NCI-H446 (cell line): ENCODE results near the gene DGKZ.
"Not testable (repeated sequence)": the region's sequence is repeated elsewhere in the genome, so short reads cannot be mapped to it uniquely, and the experiment has no call there.

Experiments
- DNase-seq, 2 experiments: peaks; one replicate each; lab custom pipeline; 2025; lab: John Stamatoyannopoulos, UW

The DGKZ gene, protein sequence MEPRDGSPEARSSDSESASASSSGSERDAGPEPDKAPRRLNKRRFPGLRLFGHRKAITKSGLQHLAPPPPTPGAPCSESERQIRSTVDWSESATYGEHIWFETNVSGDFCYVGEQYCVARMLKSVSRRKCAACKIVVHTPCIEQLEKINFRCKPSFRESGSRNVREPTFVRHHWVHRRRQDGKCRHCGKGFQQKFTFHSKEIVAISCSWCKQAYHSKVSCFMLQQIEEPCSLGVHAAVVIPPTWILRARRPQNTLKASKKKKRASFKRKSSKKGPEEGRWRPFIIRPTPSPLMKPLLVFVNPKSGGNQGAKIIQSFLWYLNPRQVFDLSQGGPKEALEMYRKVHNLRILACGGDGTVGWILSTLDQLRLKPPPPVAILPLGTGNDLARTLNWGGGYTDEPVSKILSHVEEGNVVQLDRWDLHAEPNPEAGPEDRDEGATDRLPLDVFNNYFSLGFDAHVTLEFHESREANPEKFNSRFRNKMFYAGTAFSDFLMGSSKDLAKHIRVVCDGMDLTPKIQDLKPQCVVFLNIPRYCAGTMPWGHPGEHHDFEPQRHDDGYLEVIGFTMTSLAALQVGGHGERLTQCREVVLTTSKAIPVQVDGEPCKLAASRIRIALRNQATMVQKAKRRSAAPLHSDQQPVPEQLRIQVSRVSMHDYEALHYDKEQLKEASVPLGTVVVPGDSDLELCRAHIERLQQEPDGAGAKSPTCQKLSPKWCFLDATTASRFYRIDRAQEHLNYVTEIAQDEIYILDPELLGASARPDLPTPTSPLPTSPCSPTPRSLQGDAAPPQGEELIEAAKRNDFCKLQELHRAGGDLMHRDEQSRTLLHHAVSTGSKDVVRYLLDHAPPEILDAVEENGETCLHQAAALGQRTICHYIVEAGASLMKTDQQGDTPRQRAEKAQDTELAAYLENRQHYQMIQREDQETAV

DNA sequence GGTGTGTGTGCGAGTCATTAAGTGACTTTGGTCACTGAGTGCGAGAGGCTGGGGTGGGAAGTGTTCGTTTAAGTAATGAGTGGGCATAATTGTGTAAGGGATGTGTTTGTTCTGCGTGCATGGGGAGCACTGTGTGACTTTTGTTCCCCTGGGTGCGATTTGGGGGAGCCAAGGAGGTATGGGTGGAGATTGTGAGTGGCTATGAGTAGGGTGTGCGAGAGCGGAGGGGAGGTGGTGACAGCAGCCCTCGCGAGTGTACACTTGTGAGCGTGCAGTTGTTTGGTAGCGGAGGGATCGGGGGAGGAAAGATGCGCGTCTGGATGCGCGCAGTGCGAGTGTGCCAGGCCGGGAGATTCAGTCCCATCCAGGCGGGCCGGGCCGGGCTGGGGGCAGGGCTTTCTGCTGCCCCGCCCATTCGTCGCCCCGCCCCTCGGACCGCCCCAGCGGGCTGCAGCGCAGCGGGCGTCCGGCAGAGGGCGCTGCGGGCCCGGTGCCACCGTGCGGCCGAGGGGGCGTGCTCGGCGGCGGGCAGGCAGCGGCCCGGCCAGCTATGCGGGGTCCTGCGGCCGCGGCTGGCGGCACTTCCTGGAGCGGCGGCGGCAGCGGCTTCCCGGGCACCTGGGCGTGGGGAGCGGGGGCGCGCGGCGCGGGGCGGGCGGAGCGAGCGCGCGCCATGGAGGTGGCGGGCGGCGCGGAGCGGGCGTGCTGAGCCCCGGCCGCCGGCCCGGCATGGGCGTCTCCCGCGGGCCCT is at the start of gene DGKZ:
DGKZ (plus strand) TSS at position 578 of the 751 bp plus-strand sequence. CDS start 197 bp downstream, outside the sequence.
- DNase-seq, result peak; percentile 44 to 90

DNA sequence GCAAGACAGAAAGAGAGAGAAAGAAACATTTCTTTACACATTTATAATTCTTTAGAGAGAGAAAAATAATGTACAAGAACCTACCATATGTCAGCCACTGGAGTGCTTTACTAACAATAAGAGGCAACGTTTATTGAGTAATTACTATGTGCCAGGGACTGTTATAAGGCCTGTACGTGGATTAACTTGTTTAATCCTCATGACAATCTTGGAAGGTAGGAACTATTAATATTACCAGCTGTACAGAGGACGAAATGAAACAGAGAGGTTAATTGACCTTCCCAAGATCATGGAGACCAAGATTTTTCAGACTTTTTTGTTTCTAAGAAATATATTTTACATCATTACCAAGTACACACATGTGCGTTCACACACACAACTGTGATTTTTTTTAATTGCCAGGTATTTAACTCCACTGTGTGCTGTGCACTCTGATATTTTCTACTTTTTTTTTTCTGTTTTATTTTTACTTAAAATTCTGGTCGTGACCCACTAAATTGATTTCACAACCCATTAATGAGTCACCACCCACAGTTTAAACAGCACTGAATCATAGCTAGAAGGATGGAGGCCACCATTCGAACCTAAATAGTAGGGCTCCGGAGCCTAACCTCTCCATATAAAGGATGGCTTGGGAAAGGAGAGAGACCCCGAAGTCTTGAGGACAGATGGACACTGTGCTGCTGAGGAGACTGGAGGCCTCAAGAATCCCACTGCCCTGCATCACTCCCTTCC is 48.4 kb upstream of the DGKZ start:
- DNase-seq, result no peak

DNA sequence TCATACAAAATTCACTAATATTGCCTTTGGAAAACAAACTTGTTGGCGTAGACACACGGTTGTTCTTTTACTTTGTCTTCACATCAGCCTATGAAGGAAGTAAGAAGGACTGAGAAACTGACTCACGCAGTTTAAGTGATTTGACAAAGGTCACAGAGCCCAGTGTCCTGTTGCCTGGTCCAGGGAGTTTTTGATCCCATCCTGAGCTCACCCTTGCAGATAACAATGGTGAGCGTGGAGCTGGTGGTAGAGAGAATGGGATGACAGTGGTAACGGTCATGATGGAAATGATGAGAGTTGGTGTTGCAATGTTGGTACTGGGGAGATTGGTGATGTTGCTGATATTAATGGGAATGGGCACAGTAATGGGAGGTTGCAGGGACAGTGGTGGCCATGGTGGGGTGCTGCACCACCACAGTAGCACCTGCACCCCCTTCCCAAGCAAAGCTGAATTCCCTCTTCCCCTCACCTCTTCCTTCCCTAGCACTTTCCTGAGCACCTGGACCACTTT is 47.8 kb upstream of the DGKZ start:
- DNase-seq, result no peak

DNA sequence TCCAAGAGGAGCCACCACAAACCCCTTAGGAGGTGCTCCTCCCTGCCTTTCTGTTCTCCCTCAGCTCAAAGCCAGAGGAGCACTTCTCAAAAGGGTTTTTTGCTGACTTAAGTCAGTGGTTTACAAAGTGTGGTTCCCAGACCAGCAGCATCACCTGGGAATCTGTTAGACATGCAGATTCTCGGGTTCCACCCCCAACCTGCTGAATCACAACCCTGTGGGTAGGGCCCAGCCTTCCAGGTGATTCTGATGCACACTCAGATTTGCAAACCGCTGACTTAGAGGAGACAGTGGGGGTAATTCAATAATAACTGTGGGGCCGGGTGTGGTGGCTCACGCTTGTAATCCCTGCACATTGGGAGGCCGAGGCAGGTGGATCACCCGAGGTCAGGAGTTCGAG is 47.0 kb upstream of the DGKZ start:
- DNase-seq, result no peak

DNA sequence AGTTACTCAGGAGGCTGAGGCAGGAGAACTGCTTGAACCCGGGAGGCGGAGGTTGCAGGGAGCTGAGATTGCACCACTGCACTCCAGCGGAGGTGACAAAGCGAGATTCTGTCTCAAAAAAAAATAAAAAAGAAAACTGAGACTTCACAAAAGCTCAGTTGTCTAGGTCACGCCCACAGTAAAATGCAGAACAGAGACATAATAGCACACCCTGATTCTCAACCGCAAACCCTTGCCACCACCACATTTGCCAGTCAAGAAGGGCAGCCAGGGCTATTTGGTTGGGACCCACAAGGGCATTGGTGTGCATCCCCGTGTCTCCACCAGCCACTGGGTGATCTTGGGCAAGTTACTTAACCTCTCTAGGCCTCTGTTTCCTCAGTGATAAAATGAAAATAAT is 44.4 kb upstream of the DGKZ start:
- DNase-seq, result no peak

DNA sequence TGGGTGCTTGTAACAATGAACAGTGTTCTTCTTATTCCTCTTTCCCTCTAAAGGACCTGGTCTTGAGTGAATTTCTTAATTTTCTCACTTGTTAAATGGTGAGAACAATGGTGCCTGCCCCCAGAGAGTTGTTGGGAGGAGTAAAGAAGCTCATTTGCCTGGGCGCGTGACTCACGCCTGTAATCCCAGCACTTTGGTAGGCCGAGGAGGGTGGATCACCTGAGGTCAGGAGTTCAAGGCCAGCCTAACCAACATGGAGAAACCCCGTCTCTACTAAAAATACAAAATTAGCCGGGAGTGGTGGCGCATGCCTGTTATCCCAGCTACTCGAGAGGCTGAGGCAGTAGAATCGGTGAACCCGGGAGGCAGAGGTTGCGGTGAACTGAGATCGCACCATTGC is 43.2 kb upstream of the DGKZ start:
- DNase-seq, result not testable (repeated sequence)

DNA sequence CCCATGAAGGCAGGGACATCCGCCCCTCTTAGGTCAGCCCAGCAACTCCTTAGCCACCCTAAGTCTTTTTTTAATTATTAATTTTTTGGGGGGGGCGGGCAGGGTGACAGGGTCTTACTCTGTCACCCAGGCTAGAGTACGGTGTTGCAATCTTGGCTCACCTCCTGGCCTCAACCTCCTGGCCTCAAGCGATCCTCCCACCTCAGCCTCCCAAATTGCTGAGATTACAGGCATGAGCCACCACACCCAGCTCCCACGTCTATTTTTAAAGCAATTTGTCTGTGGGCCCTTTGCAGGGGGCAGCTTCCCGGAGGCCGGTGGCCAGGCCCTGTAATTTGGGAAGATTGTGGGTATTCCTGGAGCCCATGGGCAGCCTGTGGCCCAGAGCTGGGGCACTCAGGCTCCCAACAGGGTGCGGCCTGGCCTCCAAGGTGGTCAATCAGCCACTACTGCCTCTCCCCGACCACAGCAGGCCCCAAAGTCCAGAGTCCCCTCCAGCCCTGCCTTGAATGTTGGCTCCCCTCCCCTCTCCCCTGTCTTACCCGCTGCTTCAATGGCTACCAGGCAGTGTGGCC is 42.6 kb upstream of the DGKZ start:
- no peak for DNase-seq

DNA sequence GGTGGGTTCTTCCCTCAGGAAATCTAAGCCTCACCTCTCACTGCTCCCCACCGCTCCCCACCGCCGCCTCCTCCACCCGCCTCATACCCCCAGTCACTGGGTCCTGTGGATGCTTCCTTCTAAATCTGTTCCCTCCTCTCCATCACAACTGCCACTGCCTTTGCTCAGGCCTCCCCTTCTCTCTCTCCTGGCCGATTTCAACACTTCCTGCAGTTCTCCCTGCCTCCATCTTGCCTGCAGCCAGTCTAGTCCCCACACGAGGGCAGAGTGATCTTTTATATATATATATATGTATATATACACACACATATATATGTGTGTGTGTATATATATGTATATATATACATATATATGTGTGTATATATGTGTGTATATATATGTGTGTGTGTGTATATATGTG is 42.0 kb upstream of the DGKZ start:
- DNase-seq, result no peak

DNA sequence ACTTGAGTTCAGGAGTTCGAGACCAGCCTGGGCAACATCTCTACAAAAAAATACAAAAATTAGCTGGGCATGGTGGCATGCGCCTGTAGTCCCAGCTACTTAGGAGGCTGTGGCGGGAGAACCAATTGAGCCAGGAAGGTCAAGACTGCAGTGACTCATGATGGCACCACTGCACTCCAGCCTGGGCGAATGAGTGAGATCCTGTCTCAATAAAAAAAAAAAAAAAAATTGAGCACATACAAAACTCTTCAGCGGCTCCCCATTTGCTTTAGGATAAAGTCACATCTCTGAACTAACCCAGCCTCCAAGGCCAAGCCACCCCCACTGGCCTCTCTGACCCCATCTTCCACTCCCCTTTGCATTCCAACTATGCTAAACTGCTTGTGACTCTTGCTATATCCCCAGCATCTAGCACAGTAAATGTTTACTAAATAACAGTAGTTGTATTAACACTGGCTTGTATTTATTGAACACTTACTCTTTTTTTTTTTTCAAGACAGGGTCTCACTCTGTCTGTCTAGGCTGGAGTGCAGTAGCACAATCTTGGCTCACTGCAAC is 40.9 kb upstream of the DGKZ start:
- DNase-seq, result no peak

DNA sequence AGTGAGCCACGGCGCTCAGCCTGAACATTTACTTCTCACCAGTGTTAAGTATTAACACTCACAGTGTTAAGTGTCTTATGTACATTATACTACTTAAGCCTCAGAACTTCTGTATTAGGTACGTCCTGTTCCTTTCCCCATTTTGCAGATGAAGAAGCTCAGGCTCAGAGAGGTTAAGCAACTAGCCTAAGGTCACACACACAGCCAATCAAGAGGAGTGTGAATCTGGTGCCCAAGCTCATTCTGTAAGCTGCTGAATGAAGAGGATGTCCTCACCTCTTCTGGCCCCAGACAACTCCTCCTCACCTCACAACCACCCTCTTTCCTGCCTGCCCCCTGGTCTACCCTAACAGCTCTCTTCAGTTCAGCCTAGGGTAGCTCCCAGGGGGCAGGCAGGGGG is 39.9 kb upstream of the DGKZ start:
- DNase-seq, result no peak

DNA sequence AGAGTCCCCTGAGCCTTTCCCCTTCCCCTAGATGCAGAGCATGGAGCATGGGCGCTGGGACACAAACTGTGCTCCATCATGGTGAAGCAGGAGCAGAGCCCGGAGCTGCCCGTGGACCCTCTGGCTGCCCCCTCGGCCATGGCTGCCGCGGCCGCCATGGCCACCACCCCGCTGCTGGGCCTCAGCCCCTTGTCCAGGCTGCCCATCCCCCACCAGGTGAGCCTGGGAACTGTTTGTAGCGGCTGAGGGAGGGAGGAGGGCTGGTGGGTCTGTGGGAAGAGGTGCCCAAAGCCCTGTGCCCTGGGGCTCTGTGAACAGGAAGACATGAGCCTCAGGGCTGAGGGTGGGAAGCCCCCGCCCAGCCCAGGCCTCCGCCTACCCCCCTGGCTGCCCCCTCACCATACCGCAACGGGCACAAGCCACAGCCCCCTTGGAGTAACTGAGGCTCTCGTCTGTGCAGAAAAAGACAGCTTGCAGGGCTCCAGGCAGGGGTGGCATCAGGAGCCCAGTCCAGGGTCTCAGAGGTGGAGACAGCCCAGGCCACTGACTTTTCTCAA is 39.4 kb upstream of the DGKZ start:
- DNase-seq, result no peak

DNA sequence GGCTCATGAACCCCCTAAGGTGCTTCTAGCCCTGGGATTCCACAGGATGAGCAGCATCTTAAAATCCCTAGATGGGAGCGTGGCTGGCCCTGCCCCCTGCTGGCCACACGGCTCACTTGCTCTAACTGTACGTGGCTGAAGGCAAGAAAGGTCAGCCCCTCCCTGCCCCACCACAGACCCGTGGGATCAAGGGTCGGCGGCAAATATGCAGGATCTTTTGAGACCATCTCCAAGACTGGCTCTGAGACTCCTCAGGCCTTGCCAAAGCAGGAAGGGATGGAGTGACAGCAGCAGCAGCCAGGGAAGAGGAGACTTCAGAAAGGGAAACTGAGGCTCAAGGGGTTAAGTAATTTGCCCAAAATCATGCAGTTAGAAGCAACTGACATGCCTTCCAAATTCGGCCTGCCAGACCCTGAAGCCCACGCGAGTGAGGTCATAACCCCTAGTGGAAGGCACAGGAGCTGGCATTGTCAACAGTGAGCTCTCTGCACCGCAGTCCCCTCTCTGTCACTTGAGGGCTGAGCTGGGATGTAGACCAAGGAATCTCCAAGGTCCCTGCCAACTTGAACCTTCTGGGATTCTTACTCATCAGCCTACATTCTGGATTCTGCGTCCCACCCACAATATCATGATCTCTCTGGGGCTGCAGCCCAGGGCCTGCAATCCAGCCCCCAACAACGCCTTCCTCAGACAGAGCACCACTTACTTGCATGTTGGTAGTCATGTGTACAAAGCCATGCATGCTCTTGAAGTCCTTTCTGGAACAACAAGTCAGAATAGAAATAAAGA is 38.4 kb upstream of the DGKZ start:
- DNase-seq, result peak; percentile 13 to 72

DNA sequence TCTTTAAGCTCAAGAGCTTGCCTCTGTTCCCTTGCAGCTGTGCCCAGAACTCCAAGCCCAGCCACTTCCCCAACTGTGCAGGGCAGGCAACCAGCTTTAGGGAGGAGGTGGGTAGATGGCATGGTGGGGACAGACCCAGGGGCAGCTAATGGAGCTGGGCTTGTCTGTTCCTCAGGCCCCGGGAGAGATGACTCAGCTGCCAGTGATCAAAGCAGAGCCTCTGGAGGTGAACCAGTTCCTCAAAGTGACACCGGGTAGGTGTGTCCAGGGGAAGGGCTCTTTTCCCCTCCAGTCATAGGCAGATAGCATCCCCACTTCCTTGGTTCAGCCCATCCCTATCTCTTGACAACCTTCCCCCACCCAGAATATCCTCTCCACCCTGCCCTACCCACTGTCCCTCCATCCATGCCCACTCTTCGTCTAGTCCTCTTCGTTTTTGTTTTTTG is 37.4 kb upstream of the DGKZ start:
- DNase-seq, result no peak

DNA sequence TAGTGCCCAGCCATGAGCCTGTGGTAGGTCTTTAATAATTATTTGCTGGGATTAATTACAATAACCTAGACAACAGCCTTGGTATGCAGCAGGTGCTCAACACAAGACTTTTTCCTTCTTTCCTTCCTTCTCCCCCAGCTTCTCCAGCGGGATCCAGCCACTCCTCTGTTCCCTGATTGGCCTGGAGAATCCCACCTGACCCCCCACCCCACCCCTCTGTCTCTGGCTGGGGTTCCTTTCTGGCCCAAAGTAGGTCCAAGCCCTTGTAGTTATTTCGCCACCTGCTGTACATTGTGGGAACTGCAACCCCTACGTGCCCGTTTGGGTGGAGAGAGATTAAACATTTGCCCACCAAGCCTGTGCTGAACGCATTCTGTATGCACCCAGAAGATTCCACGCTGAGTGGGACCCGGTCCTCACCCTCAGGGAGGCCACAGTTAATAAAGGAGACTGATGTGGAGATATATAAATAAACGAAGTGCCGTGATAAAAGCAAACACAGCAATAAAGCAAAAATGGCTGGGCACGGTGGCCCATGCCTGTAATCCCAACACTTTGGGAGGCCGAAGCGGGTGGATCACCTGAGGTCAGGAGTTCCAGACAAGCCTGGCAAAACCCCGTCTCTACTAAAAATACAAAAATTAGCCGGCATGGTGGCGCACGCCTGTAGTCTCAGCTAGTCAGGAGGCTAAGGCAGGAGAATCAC is 32.1 kb upstream of the DGKZ start:
- peak; percentile 74 to 88 for DNase-seq

DNA sequence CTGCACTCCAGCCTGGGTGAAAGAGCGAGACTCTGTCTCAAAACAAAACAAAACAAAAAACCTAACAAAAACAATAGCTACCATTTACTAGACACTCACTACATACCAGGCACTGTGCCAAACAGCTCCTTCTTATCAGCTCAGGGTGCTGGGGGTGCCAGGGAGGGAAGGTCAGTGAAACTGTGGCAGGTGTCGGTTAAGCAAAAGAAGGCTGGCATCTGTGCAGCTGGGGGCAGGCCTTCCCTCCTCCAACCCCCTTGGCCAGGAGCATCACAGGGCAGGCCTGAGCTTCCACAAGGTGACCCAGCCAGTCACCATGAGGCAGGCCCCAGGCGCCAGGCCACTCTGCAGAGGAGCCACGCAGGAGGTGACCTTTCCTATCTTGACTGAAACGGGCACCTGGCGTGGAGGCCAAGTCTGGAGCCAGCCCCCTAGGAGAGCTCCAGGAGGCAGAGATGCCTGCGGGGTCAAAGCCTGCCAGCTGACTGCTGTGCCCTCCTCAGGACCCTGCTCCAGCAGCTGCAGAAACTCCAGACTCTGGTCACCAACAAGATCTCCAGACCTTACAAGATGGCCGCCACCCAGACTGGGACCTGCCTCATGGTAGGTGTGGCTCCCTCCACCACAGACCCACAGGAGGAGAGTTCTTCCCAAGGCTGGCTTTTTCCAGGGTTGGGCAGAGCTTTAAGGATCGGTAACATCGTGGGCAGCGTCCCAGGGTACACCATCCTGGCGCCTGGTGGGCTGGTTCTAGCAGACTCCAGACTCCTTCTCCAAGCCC is 31.3 kb upstream of the DGKZ start:
- no peak for DNase-seq

DNA sequence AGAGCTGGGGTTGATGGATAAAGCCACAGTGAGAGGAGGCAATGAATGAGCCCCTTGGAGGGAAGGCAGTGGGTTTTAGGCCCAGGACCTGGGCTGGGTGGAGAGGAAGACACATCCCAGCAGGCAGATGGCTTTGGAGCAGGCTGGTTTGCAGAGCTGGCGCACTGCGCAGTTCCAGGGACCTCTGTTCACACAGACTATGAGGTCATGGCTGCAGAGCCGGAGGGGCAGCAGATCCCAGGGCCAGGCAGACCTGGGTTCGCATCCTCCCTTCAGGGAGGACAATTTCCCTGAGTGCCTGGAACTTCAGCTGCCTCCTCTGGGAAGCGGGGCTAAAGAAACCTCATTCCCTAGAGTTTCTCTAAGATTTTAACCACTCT is 28.2 kb upstream of the DGKZ start:
- DNase-seq, result no peak

DNA sequence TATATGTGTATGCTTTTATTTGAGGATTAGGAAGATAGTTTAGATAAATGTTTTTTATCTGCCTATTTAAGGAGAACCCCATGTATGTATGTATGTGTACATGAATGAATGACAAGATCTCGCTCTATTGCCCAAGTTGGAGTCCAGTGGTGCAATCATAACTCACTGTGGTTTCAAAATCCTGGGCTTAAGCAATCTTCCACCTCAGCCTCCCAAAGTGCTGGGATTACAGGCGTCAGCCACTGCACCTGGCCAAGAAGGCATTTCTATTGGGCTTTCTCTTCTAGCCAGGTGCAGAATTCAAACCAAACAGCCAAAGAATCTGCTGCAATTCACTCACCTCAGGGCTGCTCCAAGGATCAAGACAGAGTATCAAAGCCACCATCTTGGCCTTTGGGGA is 25.5 kb upstream of the DGKZ start:
- DNase-seq, result no peak

DNA sequence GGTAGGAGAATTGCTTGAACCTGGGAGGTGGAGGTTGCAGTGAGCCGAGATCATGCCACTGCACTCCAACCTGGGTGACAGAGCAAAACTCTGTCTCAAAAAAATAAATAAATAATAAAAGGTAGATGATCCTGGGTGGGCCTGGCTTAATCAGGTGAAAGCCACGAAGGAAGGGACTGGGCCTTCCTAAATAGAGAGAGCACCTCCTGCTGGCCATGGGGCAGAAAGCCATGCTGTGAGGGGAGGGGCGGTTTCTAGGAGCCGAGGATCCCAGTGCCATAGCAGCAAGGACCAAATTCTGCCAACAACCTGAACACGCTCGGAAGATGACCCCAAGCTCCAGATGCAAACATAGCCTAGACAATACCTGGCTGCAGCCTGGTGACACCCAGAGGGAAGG is 24.5 kb upstream of the DGKZ start:
- DNase-seq, result no peak
